WTC11 (cell line): ENCODE results near the gene RANBP10.

ENCODE experiments used
- TCF7 ChIP-seq: sonication (generic); formaldehyde crosslinking; IDR thresholded peaks from 2 replicates; pipeline ENCODE4 v1.8.0; 2022; ENCODE audit warnings: mild to moderate bottlenecking, low read depth, missing genetic modification reagents, moderate library complexity
- ZBTB21 ChIP-seq: sonication (generic); formaldehyde crosslinking; IDR thresholded peaks from 2 replicates; pipeline ENCODE4 v1.8.1; 2023; ENCODE audit warnings: mild to moderate bottlenecking, missing genetic modification reagents, borderline replicate concordance
- ZNF121 ChIP-seq: sonication (generic); formaldehyde crosslinking; IDR thresholded peaks from 2 replicates; pipeline ENCODE4 v1.8.0; 2023; ENCODE audit warnings: missing genetic modification reagents
- TF ChIP-seq, protein P1 (sequence below): fragments of 200-600 bp; IDR thresholded peaks from 2 replicates; pipeline ENCODE4 v1.8.0; 2022; ENCODE audit warnings: antibody characterized with exemption
- TF ChIP-seq, protein P2 (sequence below): sonication (generic); formaldehyde crosslinking; IDR thresholded peaks from 2 replicates; pipeline ENCODE4 v1.8.0; 2022; ENCODE audit warnings: mild to moderate bottlenecking, missing genetic modification reagents
- TF ChIP-seq, protein P3 (sequence below): sonication (generic); formaldehyde crosslinking; IDR thresholded peaks from 2 replicates; pipeline ENCODE4 v1.8.0; 2022; ENCODE audit warnings: mild to moderate bottlenecking, missing genetic modification reagents
- TF ChIP-seq, protein P4 (sequence below): sonication (generic); formaldehyde crosslinking; conservative IDR thresholded peaks from 2 replicates; pipeline ENCODE4 v1.8.1; 2022; ENCODE audit warnings: mild to moderate bottlenecking, missing genetic modification reagents
- TF ChIP-seq, protein P5 (sequence below): fragments of 250-450 bp; sonication (Bioruptor Pico); IDR thresholded peaks from 2 replicates; pipeline ENCODE4 v1.8.0; 2021; ENCODE audit warnings: mild to moderate bottlenecking
- TF ChIP-seq, protein P6 (sequence below): sonication (generic); formaldehyde crosslinking; IDR thresholded peaks from 2 replicates; pipeline ENCODE4 v1.8.1; 2023; ENCODE audit warnings: mild to moderate bottlenecking, missing genetic modification reagents

DNA sequence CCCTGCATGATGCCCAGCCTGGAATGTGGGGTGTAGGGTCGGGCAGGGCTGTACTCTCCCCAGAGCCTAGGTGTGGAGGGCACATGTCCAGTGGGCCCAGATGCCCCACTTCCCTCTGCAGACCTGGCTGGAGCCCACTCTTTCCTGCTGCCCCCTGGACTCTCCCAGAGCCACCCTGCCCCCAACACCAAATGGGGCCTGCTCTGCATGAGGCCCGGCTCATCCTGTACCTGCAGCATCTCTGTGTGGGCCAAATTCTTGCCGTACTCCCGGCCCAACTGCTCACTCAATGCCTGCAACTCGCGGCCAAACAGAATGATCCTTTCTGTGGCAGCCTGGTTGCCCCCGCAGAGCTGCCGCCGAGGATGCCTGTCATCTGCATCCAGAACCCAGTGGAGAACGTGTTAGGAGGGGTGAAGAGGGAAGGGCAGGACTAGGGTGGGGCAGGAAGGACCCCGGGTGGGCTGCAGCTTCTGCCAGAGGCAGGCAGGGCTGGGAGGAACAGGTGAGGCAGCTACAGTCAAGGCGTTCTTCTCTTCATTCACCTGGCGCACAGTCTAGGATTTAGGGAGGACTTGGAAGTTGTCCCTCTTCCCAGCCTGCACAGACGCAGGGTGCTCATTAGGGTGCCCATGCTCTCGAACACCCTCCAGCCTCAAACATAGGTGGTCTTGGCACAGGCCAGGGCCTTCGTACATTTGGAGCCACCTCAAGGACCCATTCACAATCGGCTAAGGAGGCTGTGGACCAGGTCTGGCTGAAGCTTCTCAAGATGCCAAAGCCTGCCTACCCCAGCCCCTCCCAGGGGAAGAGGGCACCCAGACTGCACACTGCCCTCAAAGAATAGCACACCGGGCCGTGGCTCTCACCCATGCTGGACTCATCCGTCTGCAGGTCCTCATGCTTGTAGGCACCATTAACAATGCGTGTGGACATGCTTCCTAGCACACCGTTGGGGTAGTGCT, 78.6 kb downstream of the RANBP10 start:
- TF ChIP-seq, protein P1, sequence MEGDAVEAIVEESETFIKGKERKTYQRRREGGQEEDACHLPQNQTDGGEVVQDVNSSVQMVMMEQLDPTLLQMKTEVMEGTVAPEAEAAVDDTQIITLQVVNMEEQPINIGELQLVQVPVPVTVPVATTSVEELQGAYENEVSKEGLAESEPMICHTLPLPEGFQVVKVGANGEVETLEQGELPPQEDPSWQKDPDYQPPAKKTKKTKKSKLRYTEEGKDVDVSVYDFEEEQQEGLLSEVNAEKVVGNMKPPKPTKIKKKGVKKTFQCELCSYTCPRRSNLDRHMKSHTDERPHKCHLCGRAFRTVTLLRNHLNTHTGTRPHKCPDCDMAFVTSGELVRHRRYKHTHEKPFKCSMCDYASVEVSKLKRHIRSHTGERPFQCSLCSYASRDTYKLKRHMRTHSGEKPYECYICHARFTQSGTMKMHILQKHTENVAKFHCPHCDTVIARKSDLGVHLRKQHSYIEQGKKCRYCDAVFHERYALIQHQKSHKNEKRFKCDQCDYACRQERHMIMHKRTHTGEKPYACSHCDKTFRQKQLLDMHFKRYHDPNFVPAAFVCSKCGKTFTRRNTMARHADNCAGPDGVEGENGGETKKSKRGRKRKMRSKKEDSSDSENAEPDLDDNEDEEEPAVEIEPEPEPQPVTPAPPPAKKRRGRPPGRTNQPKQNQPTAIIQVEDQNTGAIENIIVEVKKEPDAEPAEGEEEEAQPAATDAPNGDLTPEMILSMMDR = no peak
- TF ChIP-seq, protein P2, sequence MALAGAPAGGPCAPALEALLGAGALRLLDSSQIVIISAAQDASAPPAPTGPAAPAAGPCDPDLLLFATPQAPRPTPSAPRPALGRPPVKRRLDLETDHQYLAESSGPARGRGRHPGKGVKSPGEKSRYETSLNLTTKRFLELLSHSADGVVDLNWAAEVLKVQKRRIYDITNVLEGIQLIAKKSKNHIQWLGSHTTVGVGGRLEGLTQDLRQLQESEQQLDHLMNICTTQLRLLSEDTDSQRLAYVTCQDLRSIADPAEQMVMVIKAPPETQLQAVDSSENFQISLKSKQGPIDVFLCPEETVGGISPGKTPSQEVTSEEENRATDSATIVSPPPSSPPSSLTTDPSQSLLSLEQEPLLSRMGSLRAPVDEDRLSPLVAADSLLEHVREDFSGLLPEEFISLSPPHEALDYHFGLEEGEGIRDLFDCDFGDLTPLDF = no peak
- no peak for TF ChIP-seq ZBTB21
- TF ChIP-seq, protein P3, sequence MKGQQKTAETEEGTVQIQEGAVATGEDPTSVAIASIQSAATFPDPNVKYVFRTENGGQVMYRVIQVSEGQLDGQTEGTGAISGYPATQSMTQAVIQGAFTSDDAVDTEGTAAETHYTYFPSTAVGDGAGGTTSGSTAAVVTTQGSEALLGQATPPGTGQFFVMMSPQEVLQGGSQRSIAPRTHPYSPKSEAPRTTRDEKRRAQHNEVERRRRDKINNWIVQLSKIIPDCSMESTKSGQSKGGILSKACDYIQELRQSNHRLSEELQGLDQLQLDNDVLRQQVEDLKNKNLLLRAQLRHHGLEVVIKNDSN (CRISPR knock-in tag) = no peak
- no peak for TF ChIP-seq ZNF121 (CRISPR knock-in tag)
- TF ChIP-seq, protein P4, sequence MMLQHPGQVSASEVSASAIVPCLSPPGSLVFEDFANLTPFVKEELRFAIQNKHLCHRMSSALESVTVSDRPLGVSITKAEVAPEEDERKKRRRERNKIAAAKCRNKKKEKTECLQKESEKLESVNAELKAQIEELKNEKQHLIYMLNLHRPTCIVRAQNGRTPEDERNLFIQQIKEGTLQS (CRISPR knock-in tag) = no peak
- no peak for TF ChIP-seq TCF7 (CRISPR knock-in tag)
- TF ChIP-seq, protein P5, sequence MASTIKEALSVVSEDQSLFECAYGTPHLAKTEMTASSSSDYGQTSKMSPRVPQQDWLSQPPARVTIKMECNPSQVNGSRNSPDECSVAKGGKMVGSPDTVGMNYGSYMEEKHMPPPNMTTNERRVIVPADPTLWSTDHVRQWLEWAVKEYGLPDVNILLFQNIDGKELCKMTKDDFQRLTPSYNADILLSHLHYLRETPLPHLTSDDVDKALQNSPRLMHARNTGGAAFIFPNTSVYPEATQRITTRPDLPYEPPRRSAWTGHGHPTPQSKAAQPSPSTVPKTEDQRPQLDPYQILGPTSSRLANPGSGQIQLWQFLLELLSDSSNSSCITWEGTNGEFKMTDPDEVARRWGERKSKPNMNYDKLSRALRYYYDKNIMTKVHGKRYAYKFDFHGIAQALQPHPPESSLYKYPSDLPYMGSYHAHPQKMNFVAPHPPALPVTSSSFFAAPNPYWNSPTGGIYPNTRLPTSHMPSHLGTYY = no peak
- TF ChIP-seq, protein P6, sequence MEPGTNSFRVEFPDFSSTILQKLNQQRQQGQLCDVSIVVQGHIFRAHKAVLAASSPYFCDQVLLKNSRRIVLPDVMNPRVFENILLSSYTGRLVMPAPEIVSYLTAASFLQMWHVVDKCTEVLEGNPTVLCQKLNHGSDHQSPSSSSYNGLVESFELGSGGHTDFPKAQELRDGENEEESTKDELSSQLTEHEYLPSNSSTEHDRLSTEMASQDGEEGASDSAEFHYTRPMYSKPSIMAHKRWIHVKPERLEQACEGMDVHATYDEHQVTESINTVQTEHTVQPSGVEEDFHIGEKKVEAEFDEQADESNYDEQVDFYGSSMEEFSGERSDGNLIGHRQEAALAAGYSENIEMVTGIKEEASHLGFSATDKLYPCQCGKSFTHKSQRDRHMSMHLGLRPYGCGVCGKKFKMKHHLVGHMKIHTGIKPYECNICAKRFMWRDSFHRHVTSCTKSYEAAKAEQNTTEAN (CRISPR knock-in tag) = no peak
